NCI-H2227 treated with DMSO at 0.1 percent for 48 hours (cell line): ENCODE results near the gene THSD7A.

Source experiments
- DNase-seq: peaks from one replicate; lab custom pipeline; 2025; lab: John Stamatoyannopoulos, UW

THSD7A gene

GRCh38 chr7:11817111-11817740, 14.8 kb downstream of the THSD7A start:
- DNase-seq: no peak

GRCh38 chr7:11811709-11812108, 20.3 kb downstream of the THSD7A start:
- DNase-seq: no peak

- DNase-seq: no peak
Observed at GRCh38 chr7:11810043-11810625, 21.9 kb downstream of the THSD7A start.

- DNase-seq: no peak
Observed at GRCh38 chr7:11807000-11807399, 25.0 kb downstream of the THSD7A start.

GRCh38 chr7:11804621-11805020, 27.4 kb downstream of the THSD7A start:
- no peak for DNase-seq

GRCh38 chr7:11795231-11795630, 36.8 kb downstream of the THSD7A start:
- DNase-seq: no peak

GRCh38 chr7:11792166-11792565, 39.8 kb downstream of the THSD7A start:
- DNase-seq: peak; percentile 47

GRCh38 chr7:11788568-11788967, 43.4 kb downstream of the THSD7A start:
- DNase-seq: no peak

GRCh38 chr7:11787534-11787933, 44.5 kb downstream of the THSD7A start:
- DNase-seq: no peak

- DNase-seq: no peak
Observed at GRCh38 chr7:11786186-11786585, 45.8 kb downstream of the THSD7A start.

- DNase-seq: no peak
Observed at GRCh38 chr7:11784769-11785536, 47.0 kb downstream of the THSD7A start.

GRCh38 chr7:11779864-11780674, 51.9 kb downstream of the THSD7A start:
- no peak for DNase-seq

GRCh38 chr7:11776039-11776438, 56.0 kb downstream of the THSD7A start:
- no peak for DNase-seq

GRCh38 chr7:11775401-11775800, 56.6 kb downstream of the THSD7A start:
- DNase-seq: no peak

- no peak for DNase-seq
Observed at GRCh38 chr7:11768263-11768662, 63.7 kb downstream of the THSD7A start.

- no peak for DNase-seq
Observed at GRCh38 chr7:11767148-11767547, 64.8 kb downstream of the THSD7A start.

GRCh38 chr7:11760372-11760771, 71.6 kb downstream of the THSD7A start:
- DNase-seq: peak; percentile 63

GRCh38 chr7:11758627-11759111, 73.3 kb downstream of the THSD7A start:
- DNase-seq: peak; percentile 24

- DNase-seq: no peak
Observed at GRCh38 chr7:11757153-11757552, 74.8 kb downstream of the THSD7A start.

GRCh38 chr7:11754933-11755332, 77.1 kb downstream of the THSD7A start:
- DNase-seq: no peak

GRCh38 chr7:11754123-11754522, 77.9 kb downstream of the THSD7A start:
- DNase-seq: peak; percentile 60

- DNase-seq: no peak
Observed at GRCh38 chr7:11753433-11753832, 78.6 kb downstream of the THSD7A start.
